ENCODE results near the gene COTL1. TPM values are rescaled to one million over a fixed set of nuclear protein-coding genes. Genes with fewer than 3 reads are reported as not detected.

The COTL1 gene
- total RNA-seq, 2 experiments from 2014 or later, result 179 to 181 TPM

- Histone ChIP-seq H3K9me3 (ENCODE audit: control insufficient read depth in 1 of 2, insufficient read depth in 1 of 2, low read length in 2 of 2) (peaks cover 0 to 5% of the 10 kb centered on the region in 2 experiments), H3K36me3 (ENCODE audit: insufficient read depth, low read length) (peaks cover 63% of the 10 kb centered on the region), H3K27me3 (ENCODE audit: control insufficient read depth in 1 of 2, insufficient read depth in 2 of 2, low read length in 2 of 2) (no peaks in the 10 kb centered on the region), H3K27ac (ENCODE audit: low read depth in 1 of 2, low read length in 2 of 2) (no peak overlapping the region), H3K4me3 (ENCODE audit: low read length) (no peak overlapping the region), H3K4me1 (ENCODE audit: insufficient read depth, low read length) (peaks cover 79% of the 10 kb centered on the region)
- H3K9me3 Mint-ChIP-seq, result no peaks in the 10 kb centered on the region
- no peaks in the 10 kb centered on the region for H3K27me3 Mint-ChIP-seq
- intact Hi-C loops (cut with DNase I, micrococcal nuclease), result no loop called here
- ATAC-seq (ENCODE audit: poor library complexity), result no peak
- H3K4me3 Mint-ChIP-seq, result peak overlapping the region; percentile 63
- CTCF ChIA-PET, result interaction anchor here (0.6 to 2.4 kb wide), 2 partner anchors 18 to 542 kb away, joined by 4 to 9 read pairs; no protein-coding TSS in a partner anchor
- no peak for TF ChIP-seq CTCF (IDR thresholded peaks at IDR 0.05)
- peak overlapping the region; percentile 78 for H3K27ac Mint-ChIP-seq
- peaks cover 93% of the 10 kb centered on the region for H3K36me3 Mint-ChIP-seq (ENCODE audit: low read depth)
- DNase-seq, result no peak
- peaks cover 75% of the 10 kb centered on the region for H3K4me1 Mint-ChIP-seq (ENCODE audit: low read depth)
- POLR2A ChIA-PET, result no interaction called here
Measured at GRCh38 chr16:84654238-84654637, 36.4 kb upstream of the COTL1 start.

DNA sequence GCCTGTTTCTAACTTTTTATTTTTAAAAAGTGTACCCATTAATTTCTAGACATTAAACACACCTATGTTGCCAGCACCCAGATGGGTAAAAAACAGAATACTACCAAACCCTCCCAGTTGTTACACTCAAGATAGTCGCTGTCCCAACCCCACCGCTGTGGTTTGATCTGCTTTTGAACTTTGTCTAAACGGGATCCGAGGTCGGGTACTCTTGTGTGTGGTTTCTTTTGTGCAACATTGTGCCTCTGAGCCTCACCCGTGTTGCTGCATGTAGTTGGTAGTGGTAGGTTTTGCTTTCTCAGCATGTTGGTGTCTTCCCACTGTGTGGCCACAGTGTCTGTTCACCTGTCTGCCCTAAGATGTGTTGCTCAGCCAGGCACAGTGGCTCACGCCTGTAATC lies 34.7 kb upstream of the COTL1 start:
- H3K36me3 ChIP-seq (ENCODE audit: insufficient read depth, low read length), result peaks cover 48% of the 10 kb centered on the region
- Mint-ChIP-seq H3K9me3 (no peaks in the 10 kb centered on the region), H3K27ac (peak overlapping the region; percentile 78), H3K4me3 (peak overlapping the region; percentile 75), H3K27me3 (no peaks in the 10 kb centered on the region), H3K4me1 (ENCODE audit: low read depth) (peaks cover 77% of the 10 kb centered on the region), H3K36me3 (ENCODE audit: low read depth) (peaks cover 83% of the 10 kb centered on the region)
- peak; percentile 19 to 73 (median 43) for DNase-seq
- peak overlapping the region in 1 of 2 donors; percentile 29 for H3K27ac ChIP-seq (ENCODE audit: low read depth in 1 of 2, low read length in 2 of 2)
- H3K9me3 ChIP-seq (ENCODE audit: control insufficient read depth in 1 of 2, insufficient read depth in 1 of 2, low read length in 2 of 2), result peaks cover 0 to 5% of the 10 kb centered on the region in 2 experiments
- H3K27me3 ChIP-seq (ENCODE audit: control insufficient read depth in 1 of 2, insufficient read depth in 2 of 2, low read length in 2 of 2), result no peaks in the 10 kb centered on the region
- peak; percentile 53 for ATAC-seq (ENCODE audit: poor library complexity)
- no peak overlapping the region for H3K4me3 ChIP-seq (ENCODE audit: low read length)
- no peak for TF ChIP-seq CTCF (IDR thresholded peaks at IDR 0.05)
- CTCF ChIA-PET, result interaction anchor here (0.9 kb wide), 1 partner anchor 20 kb away, joined by 3 read pairs; no protein-coding TSS in a partner anchor
- intact Hi-C loops (cut with DNase I, micrococcal nuclease), result no loop called here
- POLR2A ChIA-PET, result interaction anchor here (0.6 to 1.5 kb wide), 4 partner anchors 11 to 141 kb away, joined by 3 to 5 read pairs (median 4); no protein-coding TSS in a partner anchor
- H3K4me1 ChIP-seq (ENCODE audit: insufficient read depth, low read length), result peaks cover 84% of the 10 kb centered on the region

DNA sequence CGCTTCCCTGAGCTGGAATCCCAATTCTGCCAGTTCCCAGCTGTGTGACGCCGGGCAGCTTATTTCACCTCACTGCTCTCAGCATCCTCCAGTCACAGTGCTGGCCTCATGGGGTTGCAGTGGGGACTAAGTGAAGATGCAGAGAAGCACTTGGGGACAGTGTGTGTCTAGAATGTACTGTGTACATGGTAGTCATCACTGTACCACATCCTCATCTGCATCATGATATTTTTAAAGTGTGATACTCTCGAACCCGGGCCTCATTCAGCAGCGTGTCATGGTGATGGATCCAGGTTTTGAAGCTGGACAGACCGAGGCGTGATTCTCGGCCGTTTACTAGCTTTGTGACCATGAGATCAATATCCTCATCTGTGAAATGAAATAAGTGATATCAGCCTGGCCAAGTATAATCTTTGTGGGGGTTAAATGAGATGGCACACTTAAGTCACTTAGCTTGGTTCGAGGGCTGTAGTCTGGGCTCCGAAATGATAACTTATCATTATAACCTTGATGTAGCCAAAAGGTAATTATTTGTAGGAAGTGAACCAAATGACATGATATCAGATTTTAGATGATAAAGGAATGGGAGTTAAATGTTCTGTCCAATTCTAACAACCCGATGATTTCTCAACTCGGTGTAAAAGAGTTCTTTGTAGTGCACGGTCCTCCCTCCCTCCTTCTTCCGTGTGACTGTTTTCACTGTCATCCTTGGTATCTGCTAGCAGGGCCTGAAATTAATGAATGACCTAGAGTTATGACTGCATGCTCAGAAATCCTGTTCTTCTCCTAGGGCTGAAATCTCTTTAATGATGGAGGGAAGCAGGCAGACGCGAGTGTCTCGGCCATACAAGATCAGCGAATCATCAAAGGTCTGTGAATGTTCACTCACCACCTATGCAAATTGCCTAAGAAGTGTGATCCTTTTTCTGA lies 32.4 kb upstream of the COTL1 start:
- H3K27ac ChIP-seq (ENCODE audit: low read depth in 1 of 2, low read length in 2 of 2), result peak overlapping the region in 1 of 2 donors; percentile 0
- intact Hi-C loops (cut with DNase I, micrococcal nuclease), result no loop called here
- POLR2A ChIA-PET, result interaction anchor here (2.8 kb wide), 1 partner anchor 13 kb away, joined by 11 read pairs; no protein-coding TSS in a partner anchor

More for the DNA sequence above, 32.4 kb upstream of the COTL1 start:
- Mint-ChIP-seq H3K27ac (peak overlapping the region; percentile 78), H3K36me3 (ENCODE audit: low read depth) (peaks cover 65% of the 10 kb centered on the region), H3K27me3 (no peaks in the 10 kb centered on the region), H3K4me1 (ENCODE audit: low read depth) (peaks cover 68% of the 10 kb centered on the region), H3K4me3 (peak overlapping the region; percentile 72), H3K9me3 (no peaks in the 10 kb centered on the region)
- Histone ChIP-seq H3K27me3 (ENCODE audit: control insufficient read depth in 1 of 2, insufficient read depth in 2 of 2, low read length in 2 of 2) (no peaks in the 10 kb centered on the region), H3K4me1 (ENCODE audit: insufficient read depth, low read length) (peaks cover 66% of the 10 kb centered on the region), H3K4me3 (ENCODE audit: low read length) (no peak overlapping the region), H3K36me3 (ENCODE audit: insufficient read depth, low read length) (peaks cover 37% of the 10 kb centered on the region), H3K9me3 (ENCODE audit: control insufficient read depth in 1 of 2, insufficient read depth in 1 of 2, low read length in 2 of 2) (no peaks in the 10 kb centered on the region)
- ATAC-seq (ENCODE audit: poor library complexity), result no peak
- CTCF ChIA-PET, result interaction anchor here (0.5 kb wide), 1 partner anchor 28 kb away, joined by 3 read pairs; no protein-coding TSS in a partner anchor
- no peak for TF ChIP-seq CTCF (IDR thresholded peaks at IDR 0.05)
- DNase-seq, result no peak

Measured in CD4-positive, alpha-beta T cell (primary cell).